Measurements from ENCODE around the gene PACRG. TPM values are rescaled to one million over a fixed set of nuclear protein-coding genes. Genes with fewer than 3 reads are reported as not detected.
"Not testable (repeated sequence)": the region's sequence is repeated elsewhere in the genome, so short reads cannot be mapped to it uniquely, and the experiment has no call there.

Gene PACRG
- not detected in 2 replicates for total RNA-seq

- intact Hi-C loops (cut with micrococcal nuclease) = loop anchor here (1.0 to 5.0 kb wide), 3 partner anchors 687 to 1735 kb away; partner anchors contain the start of genes MAP3K4 and QKI
Measured at GRCh38 chr6:162727322-162728182, at the start of gene PACRG, which contains the start of gene PRKN. Gene PACRG, plus strand, starts transcription at chr6:162727974. Gene PRKN, minus strand, starts transcription at chr6:162727766.

- intact Hi-C loops (cut with micrococcal nuclease) = not testable (repeated sequence)
Measured at GRCh38 chr6:162678896-162679295, 48.9 kb upstream of the PACRG start.

GRCh38 chr6:162679681-162680080, 48.1 kb upstream of the PACRG start:
- intact Hi-C loops (cut with micrococcal nuclease) = no loop called here

GRCh38 chr6:162680367-162680766, 47.4 kb upstream of the PACRG start:
- intact Hi-C loops (cut with micrococcal nuclease) = no loop called here

GRCh38 chr6:162680871-162681270, 46.9 kb upstream of the PACRG start:
- intact Hi-C loops (cut with micrococcal nuclease) = no loop called here

GRCh38 chr6:162681447-162681846, 46.3 kb upstream of the PACRG start:
- intact Hi-C loops (cut with micrococcal nuclease) = no loop called here

GRCh38 chr6:162683135-162683534, 44.6 kb upstream of the PACRG start:
- intact Hi-C loops (cut with micrococcal nuclease) = no loop called here

- intact Hi-C loops (cut with micrococcal nuclease) = no loop called here
Measured at GRCh38 chr6:162684052-162684451, 43.7 kb upstream of the PACRG start.

- intact Hi-C loops (cut with micrococcal nuclease) = no loop called here
Measured at GRCh38 chr6:162684961-162685360, 42.8 kb upstream of the PACRG start.

GRCh38 chr6:162685586-162685985, 42.2 kb upstream of the PACRG start:
- intact Hi-C loops (cut with micrococcal nuclease) = no loop called here

GRCh38 chr6:162688751-162689345, 38.9 kb upstream of the PACRG start:
- intact Hi-C loops (cut with micrococcal nuclease) = no loop called here

- intact Hi-C loops (cut with micrococcal nuclease) = no loop called here
Measured at GRCh38 chr6:162690158-162690557, 37.6 kb upstream of the PACRG start.

- intact Hi-C loops (cut with micrococcal nuclease) = no loop called here
Measured at GRCh38 chr6:162697872-162698403, 29.8 kb upstream of the PACRG start.

GRCh38 chr6:162698440-162698839, 29.3 kb upstream of the PACRG start:
- intact Hi-C loops (cut with micrococcal nuclease) = no loop called here

- intact Hi-C loops (cut with micrococcal nuclease) = no loop called here
Measured at GRCh38 chr6:162699961-162700360, 27.8 kb upstream of the PACRG start.

- intact Hi-C loops (cut with micrococcal nuclease) = no loop called here
Measured at GRCh38 chr6:162700966-162701365, 26.8 kb upstream of the PACRG start.

- intact Hi-C loops (cut with micrococcal nuclease) = no loop called here
Measured at GRCh38 chr6:162701551-162701950, 26.2 kb upstream of the PACRG start.

GRCh38 chr6:162702446-162702845, 25.3 kb upstream of the PACRG start:
- intact Hi-C loops (cut with micrococcal nuclease) = no loop called here

GRCh38 chr6:162704001-162704400, 23.8 kb upstream of the PACRG start:
- intact Hi-C loops (cut with micrococcal nuclease) = no loop called here

GRCh38 chr6:162705736-162706135, 22.0 kb upstream of the PACRG start:
- intact Hi-C loops (cut with micrococcal nuclease) = no loop called here

- intact Hi-C loops (cut with micrococcal nuclease) = no loop called here
Measured at GRCh38 chr6:162706232-162706631, 21.5 kb upstream of the PACRG start.

GRCh38 chr6:162708971-162709370, 18.8 kb upstream of the PACRG start:
- intact Hi-C loops (cut with micrococcal nuclease) = no loop called here
